ENCODE results near the gene RRP1.

RRP1 gene

GRCh38 chr21:43800566-43800965 is 11.2 kb downstream of the RRP1 start:
- DNase-seq (ENCODE audit: low read depth, low spot score): no peak

DNA sequence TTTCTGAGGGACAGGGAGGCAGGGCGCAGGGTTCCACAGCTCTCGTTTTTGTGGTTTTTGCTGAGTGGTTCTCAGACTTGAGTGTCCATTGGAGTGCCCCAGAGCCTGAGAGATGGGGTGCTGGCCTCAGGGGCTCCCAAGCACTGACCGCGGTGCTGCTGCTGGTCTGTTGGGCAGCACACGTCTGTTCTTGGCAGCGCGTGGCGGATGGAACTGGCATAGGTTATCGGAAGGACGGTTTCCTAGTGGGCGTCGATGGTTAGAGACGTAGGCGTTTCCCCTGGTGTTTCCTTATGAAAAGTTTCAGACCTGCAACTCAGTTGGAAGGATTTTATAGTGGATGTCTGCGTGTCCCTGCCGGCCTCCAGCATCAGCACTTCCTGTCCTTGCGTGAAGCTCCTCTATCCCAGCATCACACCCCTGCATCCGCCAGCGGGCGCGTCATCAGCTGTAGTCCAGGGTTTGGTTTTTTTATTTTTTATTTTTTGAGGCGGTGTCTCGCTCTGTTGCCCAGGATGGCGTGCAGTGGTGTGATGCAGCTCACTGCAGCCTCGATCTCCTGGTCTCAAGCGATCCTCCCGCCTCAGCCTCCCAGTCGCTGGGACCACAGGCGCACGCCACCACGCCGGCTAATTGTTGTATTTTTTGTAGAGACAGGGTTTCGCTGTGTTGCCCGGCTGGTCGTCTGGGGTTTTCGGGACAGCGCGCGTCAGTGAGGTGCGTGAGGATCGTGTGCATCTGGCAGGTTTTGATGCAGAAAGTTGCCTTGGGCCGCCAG is 11.8 kb downstream of the RRP1 start:
- DNase-seq (ENCODE audit: low read depth, low spot score): no peak

DNA sequence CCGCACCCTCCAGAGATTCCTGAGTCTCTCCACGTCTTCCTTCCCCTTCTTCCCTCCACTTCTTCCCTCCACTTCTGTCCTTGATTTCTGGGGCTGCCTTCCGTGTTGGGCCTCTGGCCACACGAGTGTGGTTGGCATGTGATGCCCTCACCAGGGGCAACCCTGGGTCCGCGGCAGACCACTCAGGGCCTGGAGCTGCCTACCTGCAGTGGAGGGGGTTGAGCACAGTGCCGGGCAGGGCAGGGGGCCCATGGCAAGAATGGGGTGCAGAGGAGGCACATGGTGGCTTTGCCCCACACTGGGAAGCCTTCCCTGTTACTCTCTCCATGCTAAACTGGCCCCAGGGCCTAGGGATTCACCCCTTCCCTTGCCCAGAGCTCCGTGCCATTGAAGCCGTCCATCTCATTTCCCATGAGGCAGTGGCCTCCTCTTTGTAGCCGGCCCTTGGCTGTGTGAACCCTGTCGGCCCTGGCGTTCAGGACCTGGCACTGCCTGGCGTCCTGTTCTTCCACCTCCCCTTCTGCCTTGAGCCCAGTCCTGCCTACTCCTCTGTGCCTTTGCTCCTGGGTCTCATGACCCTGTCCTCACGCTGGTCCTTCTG is 13.4 kb downstream of the RRP1 start:
- no peak for DNase-seq (ENCODE audit: low read depth, low spot score)

DNA sequence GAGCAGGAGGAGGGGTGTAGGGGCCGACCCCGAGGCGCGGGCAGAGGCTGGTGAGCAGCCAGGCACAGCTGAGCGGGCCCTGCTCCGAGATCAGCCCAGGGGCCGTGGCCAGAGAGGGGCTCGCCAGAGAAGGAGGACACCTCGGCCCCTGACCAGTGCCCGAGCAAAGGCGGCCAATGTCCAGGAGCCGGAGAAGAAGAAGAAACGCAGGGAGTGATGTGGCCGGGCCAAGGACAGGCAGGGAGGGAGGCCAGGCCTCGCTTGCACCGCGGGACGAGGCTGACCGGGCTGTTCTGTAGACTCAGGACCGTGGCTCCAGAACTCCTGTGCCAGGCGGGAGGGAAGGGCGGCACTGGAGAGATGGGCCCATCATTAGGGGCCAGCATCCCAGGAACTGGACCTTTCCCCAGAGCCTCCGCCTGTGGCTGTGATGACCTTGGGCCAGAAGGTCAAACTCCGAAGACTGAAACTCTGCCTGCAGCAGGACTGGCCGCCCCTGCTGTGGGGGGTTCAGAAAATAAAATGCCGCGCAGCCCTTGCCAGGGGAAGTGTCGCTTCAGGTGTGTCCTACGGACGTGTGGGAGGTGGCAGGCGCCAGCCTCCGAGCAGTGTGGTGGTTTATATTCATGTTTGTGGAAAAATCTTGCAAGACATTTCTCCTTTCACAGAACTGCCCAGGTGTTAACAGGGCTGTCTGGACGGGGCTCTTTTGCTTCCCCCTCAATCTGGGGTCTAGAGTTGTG is 14.4 kb downstream of the RRP1 start:
- no peak for DNase-seq (ENCODE audit: low read depth, low spot score)

DNA sequence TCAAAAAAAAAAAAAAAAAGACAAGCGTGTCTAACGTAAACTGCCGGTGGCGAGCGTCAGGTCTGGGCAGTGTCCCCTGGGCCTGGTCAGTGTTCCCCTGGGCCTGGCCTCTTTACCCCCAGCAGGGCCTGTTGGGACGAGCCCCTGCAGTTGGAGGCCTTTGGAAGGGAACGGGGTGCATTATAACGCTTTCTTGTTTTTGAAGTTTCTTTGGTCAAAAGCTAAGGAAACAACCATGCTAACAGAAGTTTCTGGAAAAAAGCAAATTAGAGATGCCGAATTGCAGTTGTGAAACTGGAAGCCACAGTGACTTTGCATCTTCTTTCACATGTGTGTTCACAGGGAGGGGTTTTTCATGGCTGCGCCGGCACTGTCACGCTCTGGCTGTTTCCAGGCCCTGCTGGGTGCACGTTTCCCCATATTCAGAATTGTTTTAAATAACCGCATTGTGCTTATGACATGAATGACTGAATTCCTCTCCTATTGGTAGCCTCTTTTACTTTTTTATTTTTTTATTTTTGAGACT is 16.0 kb downstream of the RRP1 start:
- DNase-seq (ENCODE audit: low read depth, low spot score): no peak

DNA sequence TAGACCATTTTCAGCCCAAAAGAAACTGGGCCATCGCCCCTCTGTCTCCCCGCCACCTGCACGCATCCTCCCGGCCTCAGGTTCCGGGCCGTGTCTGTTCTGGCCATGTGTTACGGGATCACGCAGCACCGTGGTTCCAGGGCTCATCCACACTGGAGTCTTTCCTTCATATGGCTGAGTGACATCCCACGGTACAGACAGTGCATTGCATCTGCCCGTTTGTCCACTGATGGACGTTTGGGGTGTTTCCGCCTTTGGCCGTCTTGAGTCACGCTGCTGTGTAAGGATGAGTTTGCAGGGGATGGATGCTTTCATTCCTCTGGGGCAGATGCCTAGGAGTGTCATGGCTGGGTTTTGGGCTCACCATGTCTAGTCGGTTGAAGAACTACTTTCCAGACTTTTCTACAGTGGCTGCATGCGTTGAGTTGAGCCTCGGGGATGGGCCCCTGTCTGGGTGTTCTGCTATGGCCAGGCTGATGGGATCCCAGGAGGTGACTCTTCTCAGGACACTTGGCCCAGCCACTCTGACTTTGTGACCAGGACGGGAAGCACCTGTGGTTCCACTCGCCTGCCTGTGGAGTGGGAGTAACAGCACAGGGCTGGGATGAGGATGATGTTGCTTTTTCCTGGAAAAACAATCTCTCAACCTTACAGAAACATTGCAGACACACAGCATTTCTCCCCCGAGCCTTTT is 16.8 kb downstream of the RRP1 start:
- DNase-seq (ENCODE audit: low read depth, low spot score): no peak

- no peak for DNase-seq (ENCODE audit: low read depth, low spot score)
These were observed 19.0 kb downstream of the RRP1 start for GRCh38 chr21:43808367-43808766.

DNA sequence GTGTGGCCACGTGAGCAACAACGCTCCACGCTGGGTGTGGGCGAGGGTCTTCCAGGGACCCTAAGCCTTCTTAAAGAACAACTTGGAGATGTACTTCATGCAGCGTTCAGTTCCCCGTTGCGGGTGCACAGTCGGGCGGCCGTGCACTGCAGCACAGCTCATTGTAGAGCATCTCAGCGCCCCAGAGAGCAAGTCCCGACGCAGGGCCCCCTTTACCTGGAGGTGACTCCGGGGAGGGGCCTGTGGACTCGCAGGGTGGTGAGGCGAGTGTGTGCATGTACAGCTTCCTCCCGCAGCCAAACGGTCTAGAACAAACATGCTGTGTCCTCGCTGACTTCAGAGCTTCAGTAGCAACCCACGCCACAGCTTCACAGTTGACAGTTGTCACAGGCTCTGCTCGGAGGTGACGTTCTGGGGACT is 19.5 kb downstream of the RRP1 start:
- no peak for DNase-seq (ENCODE audit: low read depth, low spot score)

DNA sequence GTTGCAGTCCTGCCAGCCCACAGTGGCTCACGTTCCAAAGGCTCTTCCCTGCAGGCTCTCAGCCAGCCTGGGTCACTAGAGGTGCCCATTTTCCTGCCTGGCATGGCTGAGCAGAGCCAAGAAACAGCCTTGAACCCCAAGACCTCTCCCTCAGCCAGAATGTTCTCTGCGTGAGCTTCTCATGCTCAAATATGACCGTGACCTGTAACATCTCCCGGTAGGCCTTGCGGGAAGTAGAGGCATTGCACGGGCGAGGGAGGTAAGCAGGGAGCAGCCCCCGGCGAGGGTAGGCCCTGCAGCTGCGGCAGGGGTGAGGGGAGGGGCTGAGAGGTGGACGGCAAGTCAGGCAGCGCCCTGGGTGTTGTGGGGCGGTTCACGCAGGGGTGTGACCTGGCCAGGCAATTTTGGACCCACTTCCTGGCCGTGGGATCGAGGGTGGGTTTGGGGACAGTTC is 20.0 kb downstream of the RRP1 start:
- DNase-seq (ENCODE audit: low read depth, low spot score): no peak

DNA sequence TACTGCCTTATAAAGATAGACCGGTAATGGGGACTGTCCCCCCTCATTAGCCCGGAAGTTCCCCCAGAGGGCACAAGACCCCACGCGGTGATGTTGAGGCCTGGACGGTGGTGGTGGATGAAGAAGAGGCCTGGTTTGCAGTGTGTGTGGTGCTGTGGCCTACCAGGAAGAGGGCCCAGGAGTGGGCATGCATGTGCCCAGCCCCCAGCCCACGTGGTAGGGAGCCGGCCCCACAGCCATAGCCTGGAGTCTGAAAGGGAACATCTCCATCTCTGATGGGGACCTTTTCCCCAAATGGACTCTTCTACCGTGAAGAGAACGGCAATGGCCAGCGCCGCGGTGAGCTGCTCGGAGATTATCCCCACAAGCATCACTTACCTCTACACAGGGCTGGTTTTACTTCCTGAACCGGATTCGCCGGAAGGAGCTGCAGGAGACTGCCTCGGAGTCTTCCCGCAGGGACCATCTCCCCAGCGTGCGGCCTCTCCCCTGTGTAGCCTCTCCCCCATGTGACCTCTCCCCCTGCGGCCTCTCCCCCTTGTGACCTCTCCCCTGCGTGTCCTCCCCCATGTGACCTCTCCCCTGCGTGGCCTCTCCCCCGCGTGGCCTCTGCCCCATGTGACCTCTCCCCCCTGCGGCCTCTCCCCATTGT is 20.6 kb downstream of the RRP1 start:
- DNase-seq (ENCODE audit: low read depth, low spot score): no peak

- no peak for DNase-seq (ENCODE audit: low read depth, low spot score)
These were observed 21.3 kb downstream of the RRP1 start for GRCh38 chr21:43810505-43811261.

- no peak for DNase-seq (ENCODE audit: low read depth, low spot score)
These were observed 22.1 kb downstream of the RRP1 start for GRCh38 chr21:43811262-43812105.

- DNase-seq (ENCODE audit: low read depth, low spot score): no peak
These were observed 22.9 kb downstream of the RRP1 start for GRCh38 chr21:43812139-43812821.

DNA sequence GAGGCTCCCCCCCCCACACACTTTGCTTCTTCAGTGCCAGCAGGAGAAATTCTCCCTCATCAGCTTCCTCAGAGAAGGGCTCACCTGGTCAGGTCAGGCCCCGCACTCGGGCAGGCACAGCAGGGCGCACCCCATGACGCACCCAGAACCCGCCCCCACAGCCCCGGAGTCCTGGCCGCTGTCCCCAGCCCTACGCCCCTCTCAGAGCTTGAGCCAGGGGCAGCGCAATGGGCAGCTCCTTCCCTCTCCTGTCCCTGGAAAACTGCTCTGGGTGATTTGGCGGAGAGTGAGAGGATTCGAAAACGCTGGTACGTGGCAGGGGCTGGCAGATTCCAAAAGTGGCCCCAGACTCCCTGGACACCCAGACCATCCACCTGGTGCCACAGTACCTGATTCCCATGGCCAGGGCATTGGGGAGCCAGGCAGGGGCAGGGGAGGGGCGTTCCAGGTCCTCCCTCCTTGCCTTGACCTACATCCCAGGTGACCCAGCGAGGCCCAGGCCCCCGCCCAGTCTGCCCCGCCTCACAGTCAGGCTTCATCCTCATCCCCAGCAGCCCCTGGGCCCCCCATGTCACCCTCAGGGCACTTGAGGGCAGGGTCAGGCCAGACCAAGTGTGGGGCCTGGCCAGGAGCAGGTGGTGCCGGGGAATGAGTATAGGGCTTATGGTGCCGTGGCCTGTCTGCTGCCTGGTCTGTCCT is 23.7 kb downstream of the RRP1 start:
- no peak for DNase-seq (ENCODE audit: low read depth, low spot score)

DNA sequence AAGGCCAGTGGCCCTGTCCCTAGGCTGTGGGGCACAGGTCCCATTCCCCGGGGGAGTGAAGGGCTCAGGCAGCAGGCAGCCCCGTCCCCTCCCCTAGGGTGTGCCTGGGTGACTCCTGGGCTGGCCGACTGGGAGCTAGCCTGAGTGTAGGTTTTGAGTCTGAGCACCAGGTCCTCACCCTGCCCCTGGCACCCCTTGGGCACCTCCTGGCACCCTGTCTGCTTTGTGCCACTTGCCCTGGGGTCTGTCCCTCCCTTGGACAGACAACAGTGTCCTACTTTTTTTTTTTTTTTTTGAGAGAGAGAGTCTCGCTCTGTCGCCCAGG is 24.2 kb downstream of the RRP1 start:
- DNase-seq (ENCODE audit: low read depth, low spot score): no peak

DNA sequence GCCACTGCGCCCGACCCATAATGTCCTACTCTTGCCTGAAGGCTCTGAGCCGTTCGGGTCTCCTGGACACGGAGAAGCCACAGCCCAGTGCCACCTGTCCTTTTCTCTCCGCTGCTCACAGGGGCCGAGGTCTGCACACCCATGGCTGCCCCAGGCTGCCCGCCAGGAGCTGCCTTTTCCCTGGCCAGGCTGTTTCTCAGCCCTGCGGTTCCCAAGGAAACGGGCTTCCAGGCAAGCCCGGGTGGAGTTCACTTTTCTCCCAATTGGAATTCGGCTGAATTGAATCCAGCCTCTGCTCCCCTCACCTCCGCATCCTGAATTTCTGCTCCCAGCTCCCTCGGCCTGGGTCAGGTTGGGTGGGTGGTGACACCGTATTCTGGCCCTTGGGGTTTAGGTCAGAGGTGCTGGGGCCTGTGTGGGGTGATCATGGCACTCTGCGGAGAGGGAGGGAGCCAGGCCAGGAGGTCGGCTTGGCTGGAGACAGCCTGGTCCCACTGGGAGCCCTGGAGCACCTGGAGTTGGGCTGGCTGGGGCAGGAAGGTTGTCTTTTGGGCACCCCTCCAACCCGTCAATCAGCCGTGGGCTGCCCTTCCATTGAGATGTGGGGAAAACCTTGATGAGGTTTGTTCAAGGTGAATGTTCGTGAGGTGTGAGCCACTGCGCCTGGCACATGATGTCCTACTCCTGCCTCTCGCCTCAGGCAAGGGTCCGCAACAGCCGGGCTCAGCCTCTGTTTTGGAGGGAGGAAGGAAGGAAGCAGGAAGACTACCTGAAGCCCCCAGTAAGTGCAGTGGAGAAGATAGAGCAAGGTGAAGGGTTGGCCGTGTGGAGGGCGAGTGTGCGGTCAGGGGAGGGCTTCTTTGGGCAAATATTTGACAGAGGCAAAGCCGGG is 25.1 kb downstream of the RRP1 start:
- DNase-seq (ENCODE audit: low read depth, low spot score): no peak

- no peak for DNase-seq (ENCODE audit: low read depth, low spot score)
These were observed 25.8 kb downstream of the RRP1 start for GRCh38 chr21:43815107-43815613.
